Psoas muscle (tissue), 8 donors: ENCODE data around the gene PPP1CB. TPM values are rescaled to one million over a fixed set of nuclear protein-coding genes. Genes with fewer than 3 reads are reported as not detected.
A peak's percentile ranks its signal among the peaks of the same experiment; 100 is the strongest.

Experiments used
- ATAC-seq, 4 donors: fragments of 200-7000 bp; cut with Tn5 transposase; one replicate each; pipeline ENCODE4 v1.9.1; 2020; ENCODE audit warnings: moderate library complexity in 3 of 4, mild to moderate bottlenecking in 2 of 4
- DNase-seq, 2 donors: peaks; one replicate each; pipeline ENCODE4 v3.0.0-alpha.2; 2020
- H3K27ac ChIP-seq: fragments of 200-600 bp; one replicate; pipeline ENCODE4 v1.8.0; 2022
- H3K27me3 ChIP-seq, 3 donors: fragments of 200-600 bp in 1 of 3; one replicate each; pipeline versions ENCODE4 v1.6.1 to v1.8.0; 2013 to 2022; ENCODE audit warnings: low read length in 2 of 3, mild to moderate bottlenecking in 2 of 3, moderate library complexity in 1 of 3; ENCODE audit not compliant: insufficient read depth in 3 of 3
- H3K36me3 ChIP-seq, 2 donors: fragments of 200-600 bp in 1 of 2; one replicate each; pipeline versions ENCODE4 v1.6.1 to v1.8.0; 2013 to 2022; ENCODE audit warnings: low read depth in 1 of 2, mild to moderate bottlenecking in 1 of 2, moderate library complexity in 1 of 2; ENCODE audit not compliant: insufficient read depth in 1 of 2
- H3K4me1 ChIP-seq: fragments of 200-600 bp; one replicate; pipeline ENCODE4 v1.8.0; 2022
- H3K4me3 ChIP-seq: fragments of 200-600 bp; one replicate; pipeline ENCODE4 v1.8.0; 2022; ENCODE audit warnings: mild to moderate bottlenecking
- H3K9me3 ChIP-seq: fragments of 200-600 bp; one replicate; pipeline ENCODE4 v1.8.0; 2022
- CTCF ChIP-seq: fragments of 200-600 bp; IDR thresholded peaks from one replicate; pipeline ENCODE4 v1.8.0; 2022; ENCODE audit warnings: antibody characterized with exemption
- WGBS, 3 donors: extraction: QIAGEN DNeasy Blood & Tissue Kit; methylation state at CpG; one replicate each; pipeline versions ENCODE4 v1.1.6 to v1.1.7; 2013; 5-methylcytosine and 5-hydroxymethylcytosine counted together
- intact Hi-C, 2 donors: fragments of 100-400 bp; cut with DNase I; formaldehyde crosslinking; loops; one replicate each; pipeline versions ENCODE4 v1.11.0 to v1.14.2; 2022
- polyA plus RNA-seq, 3 donors: library from polyadenylated mRNA; stranded (reverse); fragments of 200-250 nt; gene quantifications; one replicate each; pipeline ENCODE4 v1.2.3, GENCODE V29; 2013
- total RNA-seq, 4 donors: library from RNA; stranded (reverse); fragmentation: NEBNext Ultra II Directional in 2 of 4; extraction: Animal tissue kit (Norgen Biotek cat#: 25700) in 2 of 4; gene quantifications; one replicate each; pipeline versions ENCODE4 v1.2.1 to v1.2.4, GENCODE V29; 2021 to 2023
- donor health status: healthy with polysubstance abuse.
- donor health status: DM: no; HTN: no; CAD: no; lungs with moderate emphysema.
- donor health status: Bipolar disorder and iron deficiency.
- donor health status: healthy.
- donor health status: DM: yes; HTN: yes; CAD: no.
- donor health status: DM: no; HTN: no; CAD: no.
- donor health status: DM: no; HTN: no; CAD: no.
- donor health status: DM: yes; HTN: yes; CAD: no.

The PPP1CB gene
- total and polyA plus RNA-seq, 7 donors = 191 to 628 (median 448) TPM

- TF ChIP-seq CTCF = no peak
- no peak for ATAC-seq
- no peaks in the 10 kb centered on the region for H3K9me3 ChIP-seq
- intact Hi-C loops = loop anchor here in 1 of 2 donors (2.0 to 5.0 kb wide), 4 partner anchors 36 to 186 kb away; no protein-coding TSS in a partner anchor
- WGBS, 3 donors = 0 to 1% (median 0%) methylated on average over 14 of the region's 14 CpGs
- H3K27me3 ChIP-seq = no peaks in the 10 kb centered on the region
- DNase-seq = no peak
- peak overlapping the region; percentile 78 for H3K4me3 ChIP-seq
- H3K36me3 ChIP-seq = no peaks in the 10 kb centered on the region
- peak overlapping the region; percentile 99 for H3K27ac ChIP-seq
- peaks cover 50% of the 10 kb centered on the region for H3K4me1 ChIP-seq
Measured at GRCh38 chr2:28752631-28753376, 1.2 kb downstream of the PPP1CB start.

- 13 to 24% (median 24%) methylated on average over 3 to 4 of the region's 4 CpGs for WGBS, 3 donors
- Histone ChIP-seq H3K27ac (peak overlapping the region; percentile 99), H3K9me3 (no peaks in the 10 kb centered on the region), H3K36me3 (peaks cover 0 to 1% of the 10 kb centered on the region in 2 donors), H3K27me3 (no peaks in the 10 kb centered on the region), H3K4me3 (peak overlapping the region; percentile 78), H3K4me1 (peaks cover 63% of the 10 kb centered on the region)
- no peak for ATAC-seq
- DNase-seq = no peak
- TF ChIP-seq CTCF = no peak
- intact Hi-C loops = loop anchor here in 1 of 2 donors (5.0 kb wide), 2 partner anchors 37 to 142 kb away; no protein-coding TSS in a partner anchor
Measured at GRCh38 chr2:28754321-28754720, 2.7 kb downstream of the PPP1CB start.

GRCh38 chr2:28755421-28755820 lies 3.8 kb downstream of the PPP1CB start:
- Histone ChIP-seq H3K9me3 (no peaks in the 10 kb centered on the region), H3K27me3 (no peaks in the 10 kb centered on the region), H3K27ac (peak overlapping the region; percentile 99), H3K4me3 (peak overlapping the region; percentile 78), H3K4me1 (peaks cover 64% of the 10 kb centered on the region), H3K36me3 (peaks cover 0 to 11% of the 10 kb centered on the region in 2 donors)
- TF ChIP-seq CTCF = no peak
- WGBS, 3 donors = 53 to 67% (median 53%) methylated on average over 3 of the region's 3 CpGs
- ATAC-seq (no peak), DNase-seq (no peak)
- intact Hi-C loops = no loop called here

GRCh38 chr2:28758459-28758858 lies 6.8 kb downstream of the PPP1CB start:
- Histone ChIP-seq H3K36me3 (peaks cover 0 to 15% of the 10 kb centered on the region in 2 donors), H3K27me3 (no peaks in the 10 kb centered on the region), H3K9me3 (no peaks in the 10 kb centered on the region), H3K4me3 (no peak overlapping the region), H3K4me1 (peaks cover 82% of the 10 kb centered on the region), H3K27ac (no peak overlapping the region)
- ATAC-seq (no peak), DNase-seq (no peak)
- intact Hi-C loops = no loop called here
- WGBS, 3 donors = 64 to 86% (median 73%) methylated on average over 2 of the region's 2 CpGs
- TF ChIP-seq CTCF = no peak
